Suppressor macrophage (primary cell): ENCODE data around the gene SEC16A.

Experiments used
- DNase-seq, 4 experiments: peaks; one replicate each; pipeline ENCODE4 v3.0.0-alpha.2; 2020 to 2022
- total RNA-seq, 17 experiments: gene quantifications; one replicate each; lab custom pipeline; 2026; ENCODE audit warnings: mixed read lengths in 6 of 17, inconsistent platforms in 3 of 17; lab: John Stamatoyannopoulos, UW

The SEC16A gene
- 41.3 to 223 (median 101) reads per million in 17 experiments for total RNA-seq

GRCh38 chr9:136482793-136483588 lies at the start of gene SEC16A:
Gene SEC16A, minus strand, starts transcription at chr9:136483040. Its CDS starts 5,425 bp downstream, at chr9:136477615.
- DNase-seq, result peak; percentile 98 to 100 (median 100)

GRCh38 chr9:136531904-136532798 lies 49.3 kb upstream of the SEC16A start:
- DNase-seq, result no peak

GRCh38 chr9:136531186-136531903 lies 48.5 kb upstream of the SEC16A start:
- no peak for DNase-seq

GRCh38 chr9:136530461-136531089 lies 47.7 kb upstream of the SEC16A start:
- DNase-seq, result no peak

- peak; percentile 31 to 66 (median 52) for DNase-seq
These were observed 46.9 kb upstream of the SEC16A start for GRCh38 chr9:136529516-136530460.

GRCh38 chr9:136528716-136529341 lies 46.0 kb upstream of the SEC16A start:
- no peak for DNase-seq

- no peak for DNase-seq
These were observed 45.2 kb upstream of the SEC16A start for GRCh38 chr9:136527721-136528710.

- no peak for DNase-seq
These were observed 44.3 kb upstream of the SEC16A start for GRCh38 chr9:136527131-136527530.

GRCh38 chr9:136526625-136527066 lies 43.8 kb upstream of the SEC16A start:
- DNase-seq, result no peak

GRCh38 chr9:136525841-136526499 lies 43.1 kb upstream of the SEC16A start:
- no peak for DNase-seq

- DNase-seq, result no peak
These were observed 42.4 kb upstream of the SEC16A start for GRCh38 chr9:136525207-136525606.

GRCh38 chr9:136522314-136523237 lies 39.7 kb upstream of the SEC16A start:
- peak; percentile 68 to 91 (median 81) for DNase-seq

- peak; percentile 94 to 97 (median 96) for DNase-seq
These were observed 38.7 kb upstream of the SEC16A start for GRCh38 chr9:136521537-136521936.

GRCh38 chr9:136520053-136520540 lies 37.3 kb upstream of the SEC16A start:
- DNase-seq, result no peak

GRCh38 chr9:136519263-136520052 lies 36.6 kb upstream of the SEC16A start:
- DNase-seq, result no peak

- no peak for DNase-seq
These were observed 35.8 kb upstream of the SEC16A start for GRCh38 chr9:136518623-136519022.
